ENCODE results near the gene ACOT13.

GRCh38 chr6:24672620-24673182, 5.8 kb downstream of the ACOT13 start:
- TF ChIP-seq, protein P1, sequence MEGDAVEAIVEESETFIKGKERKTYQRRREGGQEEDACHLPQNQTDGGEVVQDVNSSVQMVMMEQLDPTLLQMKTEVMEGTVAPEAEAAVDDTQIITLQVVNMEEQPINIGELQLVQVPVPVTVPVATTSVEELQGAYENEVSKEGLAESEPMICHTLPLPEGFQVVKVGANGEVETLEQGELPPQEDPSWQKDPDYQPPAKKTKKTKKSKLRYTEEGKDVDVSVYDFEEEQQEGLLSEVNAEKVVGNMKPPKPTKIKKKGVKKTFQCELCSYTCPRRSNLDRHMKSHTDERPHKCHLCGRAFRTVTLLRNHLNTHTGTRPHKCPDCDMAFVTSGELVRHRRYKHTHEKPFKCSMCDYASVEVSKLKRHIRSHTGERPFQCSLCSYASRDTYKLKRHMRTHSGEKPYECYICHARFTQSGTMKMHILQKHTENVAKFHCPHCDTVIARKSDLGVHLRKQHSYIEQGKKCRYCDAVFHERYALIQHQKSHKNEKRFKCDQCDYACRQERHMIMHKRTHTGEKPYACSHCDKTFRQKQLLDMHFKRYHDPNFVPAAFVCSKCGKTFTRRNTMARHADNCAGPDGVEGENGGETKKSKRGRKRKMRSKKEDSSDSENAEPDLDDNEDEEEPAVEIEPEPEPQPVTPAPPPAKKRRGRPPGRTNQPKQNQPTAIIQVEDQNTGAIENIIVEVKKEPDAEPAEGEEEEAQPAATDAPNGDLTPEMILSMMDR (IDR thresholded peaks at IDR 0.05), result no peak
- TF ChIP-seq EZH2 (IDR thresholded peaks at IDR 0.05; ENCODE audit: borderline replicate concordance, insufficient read depth, low read depth, low read length, poor library complexity, severe bottlenecking), result no peak
